K562 (cell line): ENCODE results near the gene MOG. TPM values are rescaled to one million over a fixed set of nuclear protein-coding genes. Genes with fewer than 3 reads are reported as not detected.

ENCODE experiments used
- ESRRA ChIP-seq: fragments of 450-650 bp; IDR thresholded peaks from 2 replicates; pipeline ENCODE4 v1.6.1; 2014; ENCODE audit warnings: low read depth, mild to moderate bottlenecking, moderate library complexity, borderline replicate concordance
- FUS ChIP-seq: fragments of 200-400 bp; formaldehyde crosslinking; optimal IDR thresholded peaks from 2 replicates; pipeline ENCODE3; 2017; ENCODE audit warnings: low read depth, low read length
- HLTF ChIP-seq: fragments of 450-650 bp; IDR thresholded peaks from 2 replicates; pipeline ENCODE4 v1.6.1; 2016
- ID3 ChIP-seq, 2 experiments: fragments of 250-450 bp in 1 of 2; fragments of 450-650 bp in 1 of 2; sonication (Bioruptor Pico) in 1 of 2; IDR thresholded peaks; 2 replicates each; pipeline versions ENCODE4 v1.6.1 to v1.8.0; 2016 to 2021; ENCODE audit warnings: mild to moderate bottlenecking in 2 of 2, moderate library complexity in 2 of 2, missing compliant biosample characterization in 1 of 2, missing genetic modification characterization in 1 of 2
- OTX1 ChIP-seq: fragments of 450-650 bp; formaldehyde crosslinking; IDR thresholded peaks from 2 replicates; pipeline ENCODE4 v1.4.0; 2022; ENCODE audit warnings: mild to moderate bottlenecking
- SLC30A9 ChIP-seq: fragments of 250-450 bp; sonication (Bioruptor Pico); IDR thresholded peaks from 2 replicates; pipeline ENCODE4 v1.8.0; 2022; ENCODE audit warnings: mild to moderate bottlenecking, moderate library complexity
- SREBF1 ChIP-seq: fragments of 150-350 bp; IDR thresholded peaks from 2 replicates; pipeline ENCODE4 v1.6.1; 2014; ENCODE audit warnings: antibody characterized with exemption, low read depth, low read length, borderline replicate concordance
- SRSF3 ChIP-seq: fragments of 200-400 bp; formaldehyde crosslinking; IDR thresholded peaks from 2 replicates; pipeline ENCODE4 v1.6.1; 2016; ENCODE audit warnings: mild to moderate bottlenecking, low read length, moderate library complexity; ENCODE audit not compliant: insufficient read depth
- TBL1XR1 ChIP-seq, 2 experiments: IDR thresholded peaks; 2 replicates each; pipeline ENCODE4 v1.6.1; 2012; ENCODE audit warnings: improper control_type of control experiment in 2 of 2, low read length in 2 of 2, mild to moderate bottlenecking in 1 of 2
- TEAD2 ChIP-seq: fragments of 450-650 bp; IDR thresholded peaks from 2 replicates; pipeline ENCODE4 v1.6.1; 2016; ENCODE audit warnings: missing genetic modification characterization, control low read depth, missing compliant biosample characterization
- TRIM25 ChIP-seq: fragments of 450-650 bp; IDR thresholded peaks from 2 replicates; pipeline ENCODE4 v1.7.0; 2016; ENCODE audit warnings: borderline replicate concordance
- UBTF ChIP-seq, 2 experiments: IDR thresholded peaks; 2 replicates each; pipeline ENCODE4 v1.6.1; 2012; ENCODE audit warnings: improper control_type of control experiment in 2 of 2, low read depth in 2 of 2, low read length in 2 of 2, borderline replicate concordance in 1 of 2
- XRCC5 ChIP-seq: fragments of 200-400 bp; formaldehyde crosslinking; IDR thresholded peaks from 2 replicates; pipeline ENCODE4 v1.6.1; 2017; ENCODE audit warnings: low read depth, mild to moderate bottlenecking, low read length
- ZFP91 ChIP-seq: sonication (generic); formaldehyde crosslinking; IDR thresholded peaks from 2 replicates; pipeline ENCODE4 v1.8.0; 2022; ENCODE audit warnings: mild to moderate bottlenecking, missing genetic modification reagents
- ZNF143 ChIP-seq: sonication (generic); formaldehyde crosslinking; IDR thresholded peaks from 2 replicates; pipeline ENCODE4 v1.9.0; 2022; ENCODE audit warnings: mild to moderate bottlenecking, missing genetic modification reagents
- ZNF445 ChIP-seq: fragments of 250-450 bp; sonication (Bioruptor Pico); IDR thresholded peaks from 2 replicates; pipeline ENCODE4 v1.4.0; 2020; ENCODE audit warnings: low read depth, mild to moderate bottlenecking, moderate library complexity
- ZNF644 ChIP-seq: fragments of 200-800 bp; sonication (Bioruptor generic); IDR thresholded peaks from 2 replicates; pipeline ENCODE4 v1.6.1; 2016; ENCODE audit warnings: low read depth, missing genetic modification characterization, missing compliant biosample characterization
- ZNF717 ChIP-seq: fragments of 250-450 bp; sonication (Bioruptor Pico); IDR thresholded peaks from 2 replicates; pipeline ENCODE4 v1.5.0; 2021
- polyA plus RNA-seq, 8 experiments: library from polyadenylated mRNA; depleted of rRNA in 4 of 8; stranded (reverse) in 5 of 8; unstranded in 3 of 8; fragments of >200 nt; fragmentation: Nextera tagmentation in 2 of 8; fragmentation: Illumina TruSeq in 1 of 8; extraction: Ambion mirVana in 2 of 8; extraction: Trizol in 1 of 8; gene quantifications; 2 replicates each; pipeline versions ENCODE4 v1.2.1 to v1.2.3, GENCODE V29; 2011 to 2014; ENCODE audit warnings: inconsistent platforms in 1 of 8, missing spikeins in 1 of 8
- total RNA-seq, 7 experiments: library from RNA; depleted of rRNA in 6 of 7; stranded (reverse); fragments of >200 nt in 6 of 7; fragmentation: Illumina TruSeq in 2 of 7; extraction: Trizol in 2 of 7; gene quantifications; 2 replicates each; pipeline versions ENCODE4 v1.2.1 to v1.2.3, GENCODE V29; 2011 to 2021; ENCODE audit warnings: low replicate concordance in 1 of 7

The MOG gene
- total and polyA plus RNA-seq, 9 of the 15 experiments (the other 6 are each of a cell fraction or from before 2014, with no cell fraction given): not detected

GRCh38 chr6:29631209-29631810 lies 25.6 kb upstream of the MOG start (continued):
- TF ChIP-seq FUS (no peak), ZNF644 (no peak), SLC30A9 (no peak), HLTF (0 out of 2 replicates have a peak, but pooled peaks have one; percentile 16), SRSF3 (no peak), OTX1 (CRISPR knock-in tag) (0 out of 2 replicates have a peak, but pooled peaks have one; percentile 52), ID3 (CRISPR knock-in tag; IDR thresholded peaks at IDR 0.05) (no peak), ID3 (tag; IDR thresholded peaks at IDR 0.05) (no peak; the same call in 1 of the 2 replicates), XRCC5 (no peak), ZNF445 (no peak), ZFP91 (CRISPR knock-in tag) (0 out of 2 replicates have a peak, but pooled peaks have one; percentile 43), TRIM25 (no peak), SREBF1 (no peak), ZNF143 (no peak), ESRRA (no peak), TBL1XR1 (IDR thresholded peaks at IDR 0.05; ENCODE audit: low read length in 2 of 2) (0 out of 4 replicates have a peak, but pooled peaks of 1 of the 2 experiments have one; percentile 62), ZNF717 (CRISPR knock-in tag) (no peak), TEAD2 (tag) (no peak), UBTF (IDR thresholded peaks at IDR 0.05; ENCODE audit: borderline replicate concordance in 1 of 2, low read depth in 2 of 2, low read length in 2 of 2) (0 out of 4 replicates have a peak, but pooled peaks have one; percentile 49 to 50)
